Choroid plexus epithelial cell (primary cell): Measurements from ENCODE around the gene GMEB2.
"Not testable (repeated sequence)": the region's sequence is repeated elsewhere in the genome, so short reads cannot be mapped to it uniquely, and the experiment has no call there.

Experiments
- DNase-seq: peaks from one replicate; pipeline ENCODE4 v3.0.0-alpha.2; 2010; ENCODE audit warnings: low read depth
- H3K4me3 ChIP-seq: 2 replicates; pipeline ENCODE4 v1.5.1; 2011; ENCODE audit warnings: low read depth, mild to moderate bottlenecking, control low read depth, low read length, moderate library complexity
- TF ChIP-seq, protein P1 (sequence below): conservative IDR thresholded peaks from 2 replicates; pipeline ENCODE4 v1.5.1; 2011; ENCODE audit warnings: low read depth, mild to moderate bottlenecking, control low read depth, inconsistent platforms, low read length, moderate library complexity

GMEB2 gene

DNA sequence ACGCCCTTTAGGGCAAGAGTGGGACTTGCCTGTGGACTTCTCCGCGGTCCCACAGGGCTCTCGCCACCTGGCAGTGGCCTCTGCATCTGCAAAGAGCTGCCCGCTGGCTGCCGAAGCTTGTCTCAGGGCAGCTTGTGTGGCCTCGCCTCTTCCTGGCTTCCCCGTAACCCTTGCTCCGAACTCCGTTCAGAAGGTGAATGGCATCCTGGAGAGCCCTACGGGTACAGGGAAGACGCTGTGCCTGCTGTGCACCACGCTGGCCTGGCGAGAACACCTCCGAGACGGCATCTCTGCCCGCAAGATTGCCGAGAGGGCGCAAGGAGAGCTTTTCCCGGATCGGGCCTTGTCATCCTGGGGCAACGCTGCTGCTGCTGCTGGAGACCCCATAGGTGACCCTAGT, 34.2 kb upstream of the GMEB2 start:
- TF ChIP-seq, protein P1, sequence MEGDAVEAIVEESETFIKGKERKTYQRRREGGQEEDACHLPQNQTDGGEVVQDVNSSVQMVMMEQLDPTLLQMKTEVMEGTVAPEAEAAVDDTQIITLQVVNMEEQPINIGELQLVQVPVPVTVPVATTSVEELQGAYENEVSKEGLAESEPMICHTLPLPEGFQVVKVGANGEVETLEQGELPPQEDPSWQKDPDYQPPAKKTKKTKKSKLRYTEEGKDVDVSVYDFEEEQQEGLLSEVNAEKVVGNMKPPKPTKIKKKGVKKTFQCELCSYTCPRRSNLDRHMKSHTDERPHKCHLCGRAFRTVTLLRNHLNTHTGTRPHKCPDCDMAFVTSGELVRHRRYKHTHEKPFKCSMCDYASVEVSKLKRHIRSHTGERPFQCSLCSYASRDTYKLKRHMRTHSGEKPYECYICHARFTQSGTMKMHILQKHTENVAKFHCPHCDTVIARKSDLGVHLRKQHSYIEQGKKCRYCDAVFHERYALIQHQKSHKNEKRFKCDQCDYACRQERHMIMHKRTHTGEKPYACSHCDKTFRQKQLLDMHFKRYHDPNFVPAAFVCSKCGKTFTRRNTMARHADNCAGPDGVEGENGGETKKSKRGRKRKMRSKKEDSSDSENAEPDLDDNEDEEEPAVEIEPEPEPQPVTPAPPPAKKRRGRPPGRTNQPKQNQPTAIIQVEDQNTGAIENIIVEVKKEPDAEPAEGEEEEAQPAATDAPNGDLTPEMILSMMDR, result no peak
- DNase-seq, result no peak
- no peak overlapping the region for H3K4me3 ChIP-seq

- TF ChIP-seq, protein P1, result no peak
- DNase-seq, result no peak
- H3K4me3 ChIP-seq, result no peak overlapping the region
Measured at GRCh38 chr20:63660622-63661021, 33.7 kb upstream of the GMEB2 start.

GRCh38 chr20:63660174-63660573, 33.3 kb upstream of the GMEB2 start:
- not testable (repeated sequence) for DNase-seq, H3K4me3 ChIP-seq

- TF ChIP-seq, protein P1, result no peak
- H3K4me3 ChIP-seq, result peak overlapping the region; percentile 96
- DNase-seq, result no peak
Measured at GRCh38 chr20:63659370-63659769, 32.5 kb upstream of the GMEB2 start.

GRCh38 chr20:63658749-63659187, 31.9 kb upstream of the GMEB2 start:
- H3K4me3 ChIP-seq, result peak overlapping the region; percentile 96
- TF ChIP-seq, protein P1, result no peak
- DNase-seq, result peak; percentile 65

DNA sequence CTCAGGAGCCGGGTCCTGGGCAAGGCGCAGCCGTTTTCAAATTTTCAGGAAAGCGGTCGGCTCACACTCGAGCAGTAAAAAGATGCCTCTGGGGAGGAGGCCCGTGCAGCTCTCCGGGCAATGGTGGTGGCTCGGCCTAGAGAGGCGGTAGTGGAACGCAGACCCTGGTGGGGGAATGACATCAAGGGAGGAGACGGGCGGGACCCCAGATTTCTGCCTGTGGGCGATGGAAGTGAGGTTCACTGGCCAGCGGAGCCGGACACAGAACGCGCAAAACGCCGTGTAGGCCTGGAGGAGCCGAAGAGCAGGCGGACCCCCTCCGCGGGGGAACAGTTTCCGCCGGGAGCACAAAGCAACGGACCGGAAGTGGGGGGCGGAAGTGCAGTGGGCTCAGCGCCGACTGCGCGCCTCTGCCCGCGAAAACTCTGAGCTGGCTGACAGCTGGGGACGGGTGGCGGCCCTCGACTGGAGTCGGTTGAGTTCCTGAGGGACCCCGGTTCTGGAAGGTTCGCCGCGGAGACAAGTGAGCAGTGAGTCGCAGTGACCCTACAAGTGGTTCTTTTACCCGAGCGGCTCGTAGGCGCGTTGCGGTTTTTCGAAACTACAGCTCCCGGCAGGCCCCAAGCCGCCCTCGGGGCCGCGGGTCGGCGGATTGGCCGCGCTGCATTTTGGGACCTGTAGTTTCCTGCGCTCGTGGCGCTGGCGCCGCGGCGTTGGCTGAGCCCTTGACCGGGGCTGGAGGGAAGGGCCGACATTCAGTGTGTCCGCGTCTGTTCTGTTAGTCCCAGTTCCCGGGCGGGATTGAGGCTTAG, 31.2 kb upstream of the GMEB2 start, which contains the start of gene RTEL1:
Gene RTEL1, plus strand, starts transcription at position 376 of the 812 bp plus-strand sequence. CDS start 1,091 bp downstream, outside the sequence.
- TF ChIP-seq, protein P1, result no peak
- DNase-seq, result peak; percentile 96
- peak within 1 kb of the TSS; percentile 96 for H3K4me3 ChIP-seq

DNA sequence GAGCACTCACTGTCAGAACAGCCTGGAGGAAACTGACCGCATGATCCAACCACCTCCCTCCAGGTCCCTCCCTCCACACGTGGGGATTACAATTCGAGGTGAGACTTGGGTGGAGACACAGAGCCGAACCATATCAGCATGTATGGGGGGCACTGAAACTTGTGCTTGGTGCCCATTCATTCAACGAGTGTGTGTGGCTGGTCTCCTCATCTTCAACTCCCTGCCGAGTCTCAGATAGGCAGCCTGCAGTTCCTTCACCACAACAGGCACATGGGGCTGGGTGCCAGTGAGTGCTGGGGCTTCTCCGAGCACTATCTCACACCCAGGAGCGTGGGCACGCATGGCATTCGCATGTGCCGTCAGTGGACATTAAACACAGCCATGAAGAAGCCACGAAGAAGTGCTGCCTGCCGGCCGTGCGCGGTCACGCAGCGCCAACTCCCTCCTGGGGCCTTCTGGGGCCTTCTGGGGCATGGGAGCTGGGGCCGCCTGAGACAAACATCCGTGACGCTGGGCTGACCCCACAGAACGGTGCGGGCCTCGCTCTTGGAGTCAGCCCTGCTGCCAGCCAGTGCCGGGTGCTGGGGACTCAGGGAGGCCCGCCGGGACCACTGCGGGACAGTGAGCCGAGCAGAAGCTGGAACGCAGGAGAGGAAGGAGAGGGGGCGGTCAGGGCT, 30.5 kb upstream of the GMEB2 start:
- H3K4me3 ChIP-seq, result peak overlapping the region; percentile 96
- no peak for DNase-seq
- TF ChIP-seq, protein P1, result no peak
